Endothelial cell (in vitro differentiated cells): Measurements from ENCODE around the gene ANAPC10. TPM values are rescaled to one million over a fixed set of nuclear protein-coding genes. Genes with fewer than 3 reads are reported as not detected.

Experiments used
- DNase-seq: peaks from one replicate; pipeline ENCODE4 v3.0.0; 2021; ENCODE audit warnings: low spot score
- H3K27ac Mint-ChIP-seq: one replicate; pipeline ENCODE4 v1.8.0; 2021; ENCODE audit warnings: mixed read lengths, inconsistent platforms; ENCODE audit not compliant: unreplicated experiment
- H3K27me3 Mint-ChIP-seq: one replicate; pipeline ENCODE4 v1.8.0; 2021; ENCODE audit warnings: mild to moderate bottlenecking, moderate library complexity, mixed read lengths, inconsistent platforms; ENCODE audit not compliant: unreplicated experiment
- H3K36me3 Mint-ChIP-seq: one replicate; pipeline ENCODE4 v1.8.0; 2021; ENCODE audit warnings: mild to moderate bottlenecking, low read depth, mixed read lengths, inconsistent platforms; ENCODE audit not compliant: unreplicated experiment
- H3K4me1 Mint-ChIP-seq: one replicate; pipeline ENCODE4 v1.8.0; 2021; ENCODE audit warnings: mild to moderate bottlenecking, mixed read lengths, inconsistent platforms; ENCODE audit not compliant: unreplicated experiment
- H3K4me3 Mint-ChIP-seq: one replicate; pipeline ENCODE4 v1.8.0; 2021; ENCODE audit warnings: mild to moderate bottlenecking, mixed read lengths, inconsistent platforms; ENCODE audit not compliant: unreplicated experiment
- H3K9me3 Mint-ChIP-seq: one replicate; pipeline ENCODE4 v1.8.0; 2021; ENCODE audit warnings: mixed read lengths, inconsistent platforms; ENCODE audit not compliant: unreplicated experiment
- CTCF ChIP-seq: fragments of 200-600 bp; sonication (generic); IDR thresholded peaks from one replicate; pipeline ENCODE4 v1.5.0; 2021; ENCODE audit warnings: antibody characterized with exemption; ENCODE audit not compliant: unreplicated experiment
- total RNA-seq: library from RNA; stranded (reverse); fragmentation: NEBNext Ultra II Directional; extraction: Animal tissue kit (Norgen Biotek cat#: 25700); gene quantifications from one replicate; pipeline ENCODE4 v1.2.1, GENCODE V29; 2021; ENCODE audit not compliant: unreplicated experiment

The ANAPC10 gene
- total RNA-seq, 1 donor from 2014 or later = 20.2 TPM

GRCh38 chr4:145075742-145076468 is 22.1 kb downstream of the ANAPC10 start:
- no peaks in the 10 kb centered on the region for H3K9me3 Mint-ChIP-seq
- H3K4me3 Mint-ChIP-seq = no peak overlapping the region
- no peak for DNase-seq
- no peak overlapping the region for H3K27ac Mint-ChIP-seq
- peaks cover 35% of the 10 kb centered on the region for H3K36me3 Mint-ChIP-seq
- no peak for TF ChIP-seq CTCF
- no peaks in the 10 kb centered on the region for H3K4me1 Mint-ChIP-seq
- H3K27me3 Mint-ChIP-seq = no peaks in the 10 kb centered on the region

GRCh38 chr4:145071560-145071959 is 26.4 kb downstream of the ANAPC10 start:
- H3K27me3 Mint-ChIP-seq = no peaks in the 10 kb centered on the region
- TF ChIP-seq CTCF = no peak
- DNase-seq = no peak
- peaks cover 6% of the 10 kb centered on the region for H3K36me3 Mint-ChIP-seq
- no peak overlapping the region for H3K27ac Mint-ChIP-seq
- no peak overlapping the region for H3K4me3 Mint-ChIP-seq
- no peaks in the 10 kb centered on the region for H3K9me3 Mint-ChIP-seq
- peaks cover 21% of the 10 kb centered on the region for H3K4me1 Mint-ChIP-seq

GRCh38 chr4:145069361-145069760 is 28.6 kb downstream of the ANAPC10 start:
- no peak overlapping the region for H3K4me3 Mint-ChIP-seq
- no peaks in the 10 kb centered on the region for H3K36me3 Mint-ChIP-seq
- no peaks in the 10 kb centered on the region for H3K27me3 Mint-ChIP-seq

GRCh38 chr4:145066063-145066501 is 31.9 kb downstream of the ANAPC10 start:
- H3K4me3 Mint-ChIP-seq = no peak overlapping the region
- peak overlapping the region; percentile 88 for H3K27ac Mint-ChIP-seq
- no peaks in the 10 kb centered on the region for H3K9me3 Mint-ChIP-seq
- H3K4me1 Mint-ChIP-seq = peaks cover 45% of the 10 kb centered on the region
- H3K27me3 Mint-ChIP-seq = no peaks in the 10 kb centered on the region
- no peaks in the 10 kb centered on the region for H3K36me3 Mint-ChIP-seq
- DNase-seq = no peak
- TF ChIP-seq CTCF = no peak

More at GRCh38 chr4:145069361-145069760, 28.6 kb downstream of the ANAPC10 start:
- Mint-ChIP-seq H3K4me1 (peaks cover 41% of the 10 kb centered on the region), H3K27ac (no peak overlapping the region), H3K9me3 (no peaks in the 10 kb centered on the region)
- no peak for DNase-seq
- TF ChIP-seq CTCF = no peak

- DNase-seq = no peak
- no peaks in the 10 kb centered on the region for H3K9me3 Mint-ChIP-seq
Measured at GRCh38 chr4:145061318-145061920, 36.6 kb downstream of the ANAPC10 start.

More at GRCh38 chr4:145061318-145061920, 36.6 kb downstream of the ANAPC10 start:
- Mint-ChIP-seq H3K27ac (no peak overlapping the region), H3K36me3 (no peaks in the 10 kb centered on the region), H3K27me3 (peaks cover 1% of the 10 kb centered on the region), H3K4me1 (peaks cover 23% of the 10 kb centered on the region), H3K4me3 (no peak overlapping the region)
- peak; percentile 64 for TF ChIP-seq CTCF
